ENCODE results near the gene ADAM8. TPM values are rescaled to one million over a fixed set of nuclear protein-coding genes. Genes with fewer than 3 reads are reported as not detected.

ADAM8 gene
- total RNA-seq, 1 donor from 2014 or later: 290 TPM

- intact Hi-C loops (cut with micrococcal nuclease): no loop called here
These were observed 23.2 kb downstream of the ADAM8 start for GRCh38 chr10:133253361-133253955.

- intact Hi-C loops (cut with micrococcal nuclease): no loop called here
These were observed 24.5 kb downstream of the ADAM8 start for GRCh38 chr10:133252223-133252552.

- intact Hi-C loops (cut with micrococcal nuclease): no loop called here
These were observed 25.1 kb downstream of the ADAM8 start for GRCh38 chr10:133251388-133252222.

GRCh38 chr10:133249975-133250754 is 26.5 kb downstream of the ADAM8 start:
- intact Hi-C loops (cut with micrococcal nuclease): no loop called here

- intact Hi-C loops (cut with micrococcal nuclease): no loop called here
These were observed 27.4 kb downstream of the ADAM8 start for GRCh38 chr10:133249094-133249780.

- intact Hi-C loops (cut with micrococcal nuclease): no loop called here
These were observed 28.3 kb downstream of the ADAM8 start for GRCh38 chr10:133248334-133248715.

GRCh38 chr10:133247681-133248333 is 28.9 kb downstream of the ADAM8 start:
- intact Hi-C loops (cut with micrococcal nuclease): no loop called here

GRCh38 chr10:133246236-133246626 is 30.4 kb downstream of the ADAM8 start:
- intact Hi-C loops (cut with micrococcal nuclease): no loop called here

GRCh38 chr10:133245439-133246235 is 31.0 kb downstream of the ADAM8 start:
- intact Hi-C loops (cut with micrococcal nuclease): no loop called here

GRCh38 chr10:133243593-133243992 is 33.1 kb downstream of the ADAM8 start:
- intact Hi-C loops (cut with micrococcal nuclease): no loop called here

- intact Hi-C loops (cut with micrococcal nuclease): no loop called here
These were observed 33.9 kb downstream of the ADAM8 start for GRCh38 chr10:133242611-133243356.

- intact Hi-C loops (cut with micrococcal nuclease): no loop called here
These were observed 35.0 kb downstream of the ADAM8 start for GRCh38 chr10:133241501-133242205.

GRCh38 chr10:133239990-133240389 is 36.7 kb downstream of the ADAM8 start:
- intact Hi-C loops (cut with micrococcal nuclease): no loop called here

GRCh38 chr10:133238466-133238804 is 38.2 kb downstream of the ADAM8 start:
- intact Hi-C loops (cut with micrococcal nuclease): no loop called here

GRCh38 chr10:133237588-133238465 is 38.8 kb downstream of the ADAM8 start, which contains the start of gene VENTX:
Gene VENTX, plus strand, starts transcription at chr10:133237855. Its CDS starts 60 bp downstream, at chr10:133237915.
- intact Hi-C loops (cut with micrococcal nuclease): no loop called here

GRCh38 chr10:133237241-133237587 is 39.5 kb downstream of the ADAM8 start:
- intact Hi-C loops (cut with micrococcal nuclease): no loop called here

GRCh38 chr10:133236401-133237240 is 40.0 kb downstream of the ADAM8 start:
- intact Hi-C loops (cut with micrococcal nuclease): no loop called here
